GM18526 (cell line): ENCODE measurements around the gene PRSS33.

Experiments
- POLR2A ChIP-seq: IDR thresholded peaks from 3 replicates; pipeline ENCODE4 v1.6.1; 2011; ENCODE audit not compliant: insufficient read length; ENCODE audit errors: extremely low read depth

PRSS33 gene

DNA sequence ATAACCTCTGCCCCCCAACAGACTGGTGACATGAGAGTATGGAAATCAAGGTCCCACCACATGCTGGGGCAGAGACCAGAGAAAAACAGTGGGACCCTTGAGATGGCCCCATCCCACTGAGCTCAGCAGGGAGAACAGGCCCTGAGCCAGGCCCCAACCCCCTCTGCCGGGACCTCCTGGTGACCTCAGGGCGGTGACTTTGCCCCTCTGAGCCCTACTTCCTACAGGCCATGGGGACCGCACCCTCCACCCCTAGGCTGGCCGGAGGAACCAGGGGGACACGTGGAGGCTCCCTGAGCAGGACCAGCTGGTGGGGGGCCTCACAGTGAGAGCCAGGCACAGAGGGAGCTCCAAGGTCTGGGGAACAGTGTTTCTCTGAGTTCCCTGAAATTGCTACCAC lies 48.7 kb downstream of the PRSS33 start:
- no peak for TF ChIP-seq POLR2A

DNA sequence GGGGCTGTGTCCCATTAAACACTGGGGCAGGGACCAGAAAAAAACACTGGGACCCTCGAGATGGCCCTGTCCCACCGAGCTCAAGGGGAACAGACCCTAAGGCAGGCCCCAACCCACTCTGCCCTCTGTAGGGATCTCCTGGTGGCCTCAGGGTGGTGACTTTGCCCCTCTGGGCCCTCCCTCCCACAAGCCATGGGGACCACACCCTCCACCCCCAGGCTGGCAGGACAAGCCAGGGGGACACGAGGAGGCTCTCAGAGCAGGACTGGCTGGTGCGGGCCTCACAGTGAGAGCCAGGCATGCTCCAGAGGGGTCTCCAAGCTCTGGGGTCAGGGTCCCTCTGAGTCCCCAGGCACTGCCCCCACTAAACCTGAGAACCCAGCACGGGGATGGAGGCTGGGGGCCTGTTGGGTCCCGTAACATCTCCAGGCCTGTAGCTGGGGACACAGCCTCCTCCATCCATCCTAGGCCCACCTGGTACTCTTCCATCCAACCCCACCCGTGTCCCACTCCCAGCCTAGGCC lies 49.4 kb downstream of the PRSS33 start:
- no peak for TF ChIP-seq POLR2A

DNA sequence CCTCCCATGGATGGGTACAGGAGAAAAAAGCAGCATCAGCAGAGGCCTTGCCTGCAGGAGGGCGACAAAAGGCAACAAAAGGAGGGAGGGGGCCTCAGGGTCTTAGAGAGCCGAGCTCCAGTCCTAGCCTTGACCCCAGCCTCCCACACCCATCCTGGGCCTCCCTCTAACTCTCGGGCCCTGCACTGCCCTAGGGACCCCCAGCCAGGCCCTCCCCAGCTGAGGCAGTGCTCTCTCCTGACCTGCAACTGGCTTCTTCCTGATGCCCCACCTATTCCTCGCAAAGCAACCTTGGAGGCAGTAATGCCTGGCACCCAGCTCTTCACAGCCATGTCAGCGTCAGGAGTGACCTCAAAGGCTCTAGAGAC lies 50.1 kb downstream of the PRSS33 start:
- no peak for TF ChIP-seq POLR2A

DNA sequence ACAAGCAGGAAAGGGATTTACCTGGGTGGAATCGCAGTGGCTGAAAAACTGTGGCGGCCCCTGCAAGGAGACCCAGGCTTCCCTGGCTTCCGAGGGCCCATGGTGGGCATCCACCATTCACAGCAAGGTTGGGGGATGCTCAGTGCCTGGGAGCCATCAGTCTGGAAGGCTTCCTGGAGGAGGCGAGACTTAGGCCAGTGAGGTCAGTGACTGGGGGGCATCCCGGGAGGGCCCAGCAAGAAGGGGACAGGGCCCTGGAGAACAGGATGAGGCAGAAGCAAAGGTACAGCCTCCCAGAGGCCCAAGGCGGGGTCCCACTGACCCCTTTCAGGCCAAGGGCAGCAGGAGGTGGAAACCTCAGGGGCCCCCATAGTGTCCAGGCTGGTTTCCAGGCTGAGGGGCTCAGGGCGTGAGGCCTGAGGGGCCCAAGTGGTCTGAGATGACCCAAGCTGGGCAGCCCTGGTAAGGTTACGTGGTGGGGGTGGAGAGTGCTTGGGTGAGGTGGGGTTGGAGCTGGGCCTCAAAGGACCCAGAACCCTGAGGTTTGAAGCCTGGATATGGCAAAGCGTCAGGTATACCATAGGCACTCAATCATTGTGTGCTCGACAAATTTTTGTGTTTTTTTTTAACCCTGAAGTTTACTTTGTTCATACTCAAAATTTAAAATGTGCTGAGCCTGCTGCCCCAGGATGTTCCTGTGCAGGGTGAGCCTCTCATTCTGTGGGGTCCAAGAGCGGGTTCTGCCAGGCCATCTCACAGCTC lies 50.7 kb downstream of the PRSS33 start:
- no peak for TF ChIP-seq POLR2A

DNA sequence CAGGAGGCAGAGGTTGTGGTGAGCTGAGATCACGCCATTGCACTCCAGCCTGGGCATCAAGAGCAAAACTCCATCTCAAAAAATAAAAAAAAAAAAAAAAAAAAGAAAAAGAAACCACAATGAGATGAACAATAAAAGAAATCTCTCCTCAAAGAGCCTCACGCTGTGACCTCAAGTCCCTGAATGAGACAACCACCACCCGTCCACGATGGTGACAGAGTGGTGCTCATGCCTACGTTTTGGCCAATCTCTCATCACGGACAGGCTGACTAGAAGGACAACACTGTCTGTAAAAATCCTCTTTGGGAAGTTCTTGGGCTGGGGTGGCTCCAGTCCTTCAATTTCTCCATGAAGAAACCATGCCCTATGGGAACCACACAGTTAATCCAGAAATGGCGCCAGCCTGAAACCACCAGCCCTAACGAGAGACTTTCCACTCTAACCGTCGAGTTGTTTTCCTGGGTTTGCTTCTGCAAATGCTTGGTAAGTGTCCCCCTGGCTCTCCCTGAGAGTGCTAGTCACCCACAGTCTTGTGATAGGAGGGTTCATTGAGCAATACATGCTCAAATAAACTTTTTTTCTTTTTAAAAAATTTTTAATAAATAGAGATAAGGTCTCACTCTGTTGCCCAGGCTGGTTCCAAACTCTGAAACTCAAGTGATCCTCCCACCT lies 52.4 kb downstream of the PRSS33 start:
- no peak for TF ChIP-seq POLR2A
